Stimulated activated CD4-positive, alpha-beta T cell treated with anti-CD3 and anti-CD28 coated beads, Interleukin-15, amount 100 ng/mL, for 1 hour (primary cell): ENCODE data around the gene CEP72.
"Not testable (repeated sequence)": the region's sequence is repeated elsewhere in the genome, so short reads cannot be mapped to it uniquely, and the experiment has no call there.

Source experiments
- DNase-seq, 2 donors: peaks; one replicate each; pipeline ENCODE4 v3.0.0-alpha.2; 2020; ENCODE audit warnings: low read depth in 1 of 2, low spot score in 1 of 2

CEP72 gene

GRCh38 chr5:595285-595875 lies 16.8 kb upstream of the CEP72 start:
- DNase-seq, result no peak

- no peak for DNase-seq
These were observed 14.1 kb upstream of the CEP72 start for GRCh38 chr5:597871-598563.

- DNase-seq, result no peak
These were observed 13.6 kb upstream of the CEP72 start for GRCh38 chr5:598564-598890.

GRCh38 chr5:600886-601541 lies 11.1 kb upstream of the CEP72 start:
- DNase-seq, result no peak

GRCh38 chr5:601771-602465 lies 10.2 kb upstream of the CEP72 start:
- DNase-seq, result no peak

- no peak for DNase-seq
These were observed 9.6 kb upstream of the CEP72 start for GRCh38 chr5:602466-603035.

- DNase-seq, result no peak
These were observed 8.8 kb upstream of the CEP72 start for GRCh38 chr5:603081-603998.

- no peak for DNase-seq
These were observed 7.7 kb upstream of the CEP72 start for GRCh38 chr5:604391-604831.

GRCh38 chr5:605090-605489 lies 7.0 kb upstream of the CEP72 start:
- not testable (repeated sequence) for DNase-seq

- no peak for DNase-seq
These were observed 6.1 kb upstream of the CEP72 start for GRCh38 chr5:606061-606460.

- no peak for DNase-seq
These were observed 5.4 kb upstream of the CEP72 start for GRCh38 chr5:606526-607399.

GRCh38 chr5:607541-608428 lies 4.4 kb upstream of the CEP72 start:
- DNase-seq, result no peak

- no peak for DNase-seq
These were observed 3.4 kb upstream of the CEP72 start for GRCh38 chr5:608429-609370.

GRCh38 chr5:609506-609905 lies 2.6 kb upstream of the CEP72 start:
- no peak for DNase-seq

GRCh38 chr5:610011-610743 lies 2.0 kb upstream of the CEP72 start:
- no peak for DNase-seq

- no peak for DNase-seq
These were observed 1.1 kb upstream of the CEP72 start for GRCh38 chr5:610744-611730.
